Esophagus squamous epithelium (tissue), 4 donors: ENCODE measurements around the gene STK17B.

Source experiments
- POLR2A ChIP-seq, 4 donors: fragments of 450-650 bp; IDR thresholded peaks; one replicate each; pipeline ENCODE4 v1.6.1; 2017; ENCODE audit warnings: antibody characterized with exemption in 4 of 4, mild to moderate bottlenecking in 4 of 4, moderate library complexity in 3 of 4
- TF ChIP-seq, protein P1 (sequence below), 6 experiments: fragments of 450-650 bp in 4 of 6; fragments of 200-600 bp in 2 of 6; sonication (generic) in 2 of 6; IDR thresholded peaks; one replicate each; pipeline ENCODE4 v1.5.1; 2016 to 2019; ENCODE audit warnings: antibody characterized with exemption in 6 of 6, mild to moderate bottlenecking in 4 of 6, moderate library complexity in 4 of 6

DNA sequence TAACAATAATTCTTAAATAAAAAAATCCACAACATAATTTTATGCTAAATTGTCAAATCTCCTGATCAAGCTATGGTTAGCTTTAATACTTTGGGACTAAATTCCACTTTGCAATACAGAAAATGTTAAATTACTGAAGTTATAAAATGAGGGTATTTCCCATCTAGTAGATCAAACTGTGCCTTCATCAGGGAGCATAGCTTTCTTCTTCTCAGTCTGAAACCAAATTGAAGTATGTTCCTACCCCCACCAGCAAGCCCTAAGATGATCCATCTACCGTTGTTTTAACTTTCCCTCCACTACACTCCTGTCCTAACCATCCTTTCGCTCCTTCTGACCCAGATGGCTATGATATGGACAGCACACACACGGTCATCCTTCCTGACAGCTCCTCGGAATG is 24.4 kb upstream of the STK17B start:
- TF ChIP-seq, protein P1, sequence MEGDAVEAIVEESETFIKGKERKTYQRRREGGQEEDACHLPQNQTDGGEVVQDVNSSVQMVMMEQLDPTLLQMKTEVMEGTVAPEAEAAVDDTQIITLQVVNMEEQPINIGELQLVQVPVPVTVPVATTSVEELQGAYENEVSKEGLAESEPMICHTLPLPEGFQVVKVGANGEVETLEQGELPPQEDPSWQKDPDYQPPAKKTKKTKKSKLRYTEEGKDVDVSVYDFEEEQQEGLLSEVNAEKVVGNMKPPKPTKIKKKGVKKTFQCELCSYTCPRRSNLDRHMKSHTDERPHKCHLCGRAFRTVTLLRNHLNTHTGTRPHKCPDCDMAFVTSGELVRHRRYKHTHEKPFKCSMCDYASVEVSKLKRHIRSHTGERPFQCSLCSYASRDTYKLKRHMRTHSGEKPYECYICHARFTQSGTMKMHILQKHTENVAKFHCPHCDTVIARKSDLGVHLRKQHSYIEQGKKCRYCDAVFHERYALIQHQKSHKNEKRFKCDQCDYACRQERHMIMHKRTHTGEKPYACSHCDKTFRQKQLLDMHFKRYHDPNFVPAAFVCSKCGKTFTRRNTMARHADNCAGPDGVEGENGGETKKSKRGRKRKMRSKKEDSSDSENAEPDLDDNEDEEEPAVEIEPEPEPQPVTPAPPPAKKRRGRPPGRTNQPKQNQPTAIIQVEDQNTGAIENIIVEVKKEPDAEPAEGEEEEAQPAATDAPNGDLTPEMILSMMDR (IDR thresholded peaks at IDR 0.05) = no peak
- no peak for TF ChIP-seq POLR2A (IDR thresholded peaks at IDR 0.05)
